ENCODE measurements around the gene ACOT6.
"Not testable (repeated sequence)": the region's sequence is repeated elsewhere in the genome, so short reads cannot be mapped to it uniquely, and the experiment has no call there.

Gene ACOT6

DNA sequence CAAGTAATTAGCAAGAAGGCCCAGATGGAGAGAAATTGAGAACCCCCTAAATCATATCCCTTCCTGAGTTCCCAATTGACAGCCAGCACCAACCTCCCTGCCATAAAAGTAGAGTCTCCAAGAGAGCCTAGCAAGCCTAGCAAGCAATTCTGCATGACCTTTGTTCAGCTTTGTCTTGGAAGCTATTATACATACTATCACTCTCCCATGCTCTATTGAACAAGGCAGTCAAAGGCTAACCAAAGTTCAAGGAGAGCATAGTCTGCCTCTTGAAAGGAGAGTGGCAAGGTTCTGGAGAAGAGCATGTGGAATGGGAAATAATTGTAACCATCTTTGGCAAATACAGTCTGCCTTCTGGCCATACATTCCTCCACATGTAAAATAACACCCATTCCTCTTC, 12.8 kb upstream of the ACOT6 start:
- no peak for DNase-seq (ENCODE audit: low read depth)

DNA sequence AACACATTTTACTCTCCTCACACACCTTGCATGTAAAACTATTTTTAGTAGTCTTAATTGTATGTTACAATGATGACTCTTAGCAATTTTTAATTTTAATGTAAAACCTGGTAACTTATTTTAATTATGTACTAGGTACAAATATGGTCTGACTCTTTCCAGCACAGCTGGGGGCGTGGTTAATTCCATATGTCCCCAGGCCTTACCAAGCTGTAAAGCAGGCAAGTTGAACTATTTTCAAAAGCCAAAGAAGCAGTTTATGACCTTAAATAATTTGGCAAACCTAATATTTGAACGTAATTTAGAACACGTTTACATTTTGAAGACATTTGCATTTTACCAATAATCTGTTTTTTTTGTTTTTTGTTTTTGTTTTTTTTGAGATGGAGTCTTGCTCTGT, 9.3 kb upstream of the ACOT6 start:
- no peak for DNase-seq (ENCODE audit: low read depth)

DNA sequence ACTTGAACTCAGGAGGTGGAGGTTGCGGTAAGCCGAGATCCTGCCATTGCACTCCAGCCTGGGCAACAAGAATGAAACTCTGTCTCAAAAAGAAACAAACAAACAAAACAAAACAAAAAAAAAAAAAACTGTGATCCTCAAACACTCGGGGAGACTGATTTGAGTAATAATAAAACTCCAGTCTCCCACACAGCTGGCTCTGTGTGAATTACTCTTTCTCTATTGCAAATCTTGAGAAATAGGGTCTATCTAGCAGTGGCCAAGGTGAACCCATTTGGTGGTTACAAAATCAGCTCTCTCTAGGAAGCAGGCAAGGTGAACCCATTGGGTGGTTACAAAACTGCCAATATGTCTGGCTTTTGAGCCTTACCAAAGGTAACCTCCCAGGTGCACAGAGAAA, 6.0 kb upstream of the ACOT6 start:
- no peak for DNase-seq (ENCODE audit: low read depth)

DNA sequence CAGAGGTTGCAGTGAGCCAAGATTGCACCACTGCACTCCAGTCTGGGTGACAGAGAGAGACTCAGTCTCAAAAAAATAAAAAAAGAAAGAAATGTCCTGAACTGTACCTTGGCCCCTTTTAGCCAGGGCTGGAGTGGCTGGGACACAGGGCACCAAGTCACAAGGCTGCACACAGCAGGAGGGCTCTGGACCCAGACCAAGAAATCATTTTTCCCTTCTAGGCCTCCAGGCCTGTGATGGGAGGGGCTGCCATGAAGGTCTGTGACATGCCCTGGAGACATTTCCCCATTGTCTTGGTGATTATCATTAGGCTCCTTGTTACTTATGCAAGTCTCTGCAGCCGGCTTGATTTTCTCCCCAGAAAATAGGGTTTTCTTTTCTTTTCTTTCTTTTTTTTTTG, 5.1 kb upstream of the ACOT6 start:
- DNase-seq (ENCODE audit: low read depth) = no peak

DNA sequence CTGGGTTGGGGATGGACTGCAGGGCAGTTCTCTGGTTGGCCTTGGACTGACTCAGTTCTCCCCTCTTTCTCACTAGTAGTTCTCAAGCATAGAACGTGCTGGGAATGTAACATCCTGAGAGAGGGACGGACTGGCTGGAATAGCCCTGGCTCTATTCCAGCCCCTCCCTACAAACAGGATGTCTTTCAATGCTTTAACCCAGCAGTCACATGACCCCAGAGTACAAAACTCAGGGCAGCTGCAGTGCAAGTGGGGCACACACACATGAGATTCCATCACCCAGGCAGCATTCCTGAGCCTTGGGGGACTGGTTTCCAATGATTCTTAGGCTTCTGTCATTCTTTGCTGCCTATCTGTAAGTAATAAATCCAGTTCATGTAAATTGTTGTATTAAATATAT, 1.6 kb upstream of the ACOT6 start:
- DNase-seq (ENCODE audit: low read depth) = no peak

DNA sequence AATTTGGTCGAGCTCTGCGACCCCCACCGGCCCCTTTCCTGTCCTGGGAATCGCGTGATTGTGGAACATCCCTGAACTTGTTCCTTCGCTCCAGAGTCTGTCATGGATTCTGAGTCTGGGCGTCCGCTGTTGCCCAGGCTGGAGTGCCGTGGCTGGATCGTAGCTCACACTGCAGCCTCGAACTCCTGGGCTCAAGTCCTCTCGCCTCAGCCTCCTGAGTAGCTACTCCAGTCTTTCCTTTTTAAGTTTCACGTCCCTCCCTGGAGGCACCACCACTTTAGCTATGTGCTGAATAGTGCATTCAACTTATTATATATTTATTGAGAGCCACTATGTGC, 698 bp downstream of the ACOT6 start:
- DNase-seq (ENCODE audit: low read depth) = no peak

DNA sequence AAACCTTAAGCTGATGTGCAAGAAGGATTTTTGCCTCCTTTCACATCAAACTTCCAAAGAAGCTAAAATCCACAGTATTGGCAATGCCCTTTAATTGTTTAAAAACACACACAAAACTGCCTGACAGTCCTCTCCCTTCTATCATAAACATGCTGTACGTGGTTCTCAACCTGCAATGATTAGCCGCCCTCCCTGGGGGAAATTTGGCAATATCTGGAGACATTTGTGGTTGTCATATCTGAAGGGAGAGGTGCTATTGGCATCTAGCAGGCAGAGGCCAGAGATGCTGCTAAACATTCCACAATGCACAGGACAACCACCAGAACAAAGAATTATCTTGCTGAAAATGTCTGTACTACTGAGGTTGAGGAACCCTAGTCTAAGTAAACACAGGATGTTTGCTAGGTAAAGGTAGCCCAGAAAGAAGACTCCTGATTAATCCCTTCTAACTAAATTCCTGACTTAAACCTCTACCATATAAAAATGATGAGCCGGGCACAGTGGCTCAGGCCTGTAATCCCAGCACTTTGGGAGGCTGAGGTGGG, 1.2 kb downstream of the ACOT6 start:
- DNase-seq (ENCODE audit: low read depth) = no peak

DNA sequence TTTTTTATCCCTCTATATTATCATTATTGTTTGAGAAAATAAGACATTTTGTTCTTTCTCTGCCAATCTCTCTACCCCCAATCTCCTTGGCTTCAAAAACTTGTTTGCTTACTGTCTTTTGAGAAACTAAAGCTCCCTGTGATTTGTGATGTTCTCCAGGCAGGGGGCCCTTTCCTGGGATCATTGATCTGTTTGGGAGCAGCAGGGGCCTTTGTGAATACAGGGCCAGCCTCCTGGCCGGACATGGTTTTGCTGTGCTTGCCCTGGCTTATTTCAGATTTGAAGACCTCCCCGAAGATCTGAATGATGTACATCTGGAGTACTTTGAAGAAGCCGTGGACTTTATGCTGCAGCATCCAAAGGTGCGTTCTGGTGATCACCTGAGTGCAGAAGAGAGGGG, 4.5 kb downstream of the ACOT6 start:
- no peak for DNase-seq (ENCODE audit: low read depth)

DNA sequence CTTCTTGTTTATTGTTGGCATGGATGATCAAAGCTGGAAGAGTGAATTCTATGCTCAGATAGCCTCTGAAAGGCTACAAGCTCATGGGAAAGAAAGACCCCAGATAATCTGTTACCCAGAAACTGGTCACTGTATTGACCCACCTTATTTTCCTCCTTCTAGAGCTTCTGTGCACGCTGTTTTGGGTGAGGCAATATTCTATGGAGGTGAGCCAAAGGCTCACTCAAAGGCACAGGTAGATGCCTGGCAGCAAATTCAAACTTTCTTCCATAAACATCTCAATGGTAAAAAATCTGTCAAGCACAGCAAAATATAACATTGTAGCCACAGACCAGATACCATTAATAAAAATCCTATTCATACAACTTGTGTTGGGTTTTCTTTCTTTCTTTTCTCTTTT, 7.2 kb downstream of the ACOT6 start:
- DNase-seq (ENCODE audit: low read depth) = no peak

DNA sequence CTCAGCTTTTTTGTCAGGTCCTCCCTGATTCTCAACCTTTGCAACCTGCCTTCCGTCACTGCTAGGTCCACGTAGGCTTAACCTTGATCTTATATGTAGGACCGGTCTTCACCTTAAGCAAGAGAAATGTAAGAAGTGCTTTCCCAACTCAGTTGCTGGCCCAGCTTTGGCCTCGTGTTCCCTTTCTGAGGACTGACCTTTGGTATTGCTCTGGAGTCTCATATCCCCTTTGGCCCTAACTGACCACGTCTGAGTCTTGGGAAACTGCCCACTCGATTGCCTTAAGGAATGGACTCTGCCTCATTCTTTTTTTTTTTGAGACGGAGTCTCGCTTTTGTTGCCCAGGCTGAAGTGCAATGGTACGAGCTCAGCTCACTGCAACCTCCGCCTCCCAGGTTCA, 8.0 kb downstream of the ACOT6 start:
- DNase-seq (ENCODE audit: low read depth) = no peak

DNA sequence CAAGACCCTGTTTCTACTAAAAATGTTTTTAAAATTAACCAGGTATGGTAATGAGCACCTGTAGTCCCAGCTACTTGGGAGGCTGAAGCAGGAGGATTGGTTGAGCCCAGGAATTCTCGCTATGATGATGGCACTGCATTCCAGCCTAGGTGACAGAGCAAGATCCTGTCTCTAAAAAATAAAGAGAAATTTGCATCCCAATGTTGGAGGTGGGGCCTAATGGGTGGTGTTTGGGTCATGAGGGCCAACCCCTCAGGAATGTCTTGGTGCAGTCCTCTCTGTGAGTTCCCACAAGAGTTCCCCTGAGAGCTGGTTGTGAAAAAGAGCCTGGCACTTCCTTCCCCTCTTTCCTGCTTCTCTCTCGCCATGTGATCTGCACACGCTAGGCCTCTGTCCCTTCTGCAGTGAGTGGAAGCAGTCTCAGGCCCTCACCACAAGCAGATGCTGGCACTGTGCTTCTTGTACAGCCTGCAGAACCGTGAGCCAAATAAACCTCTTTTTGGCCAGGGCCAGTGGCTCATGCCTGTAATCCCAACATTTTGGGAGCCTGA, 11.3 kb downstream of the ACOT6 start:
- no peak for DNase-seq (ENCODE audit: low read depth)

DNA sequence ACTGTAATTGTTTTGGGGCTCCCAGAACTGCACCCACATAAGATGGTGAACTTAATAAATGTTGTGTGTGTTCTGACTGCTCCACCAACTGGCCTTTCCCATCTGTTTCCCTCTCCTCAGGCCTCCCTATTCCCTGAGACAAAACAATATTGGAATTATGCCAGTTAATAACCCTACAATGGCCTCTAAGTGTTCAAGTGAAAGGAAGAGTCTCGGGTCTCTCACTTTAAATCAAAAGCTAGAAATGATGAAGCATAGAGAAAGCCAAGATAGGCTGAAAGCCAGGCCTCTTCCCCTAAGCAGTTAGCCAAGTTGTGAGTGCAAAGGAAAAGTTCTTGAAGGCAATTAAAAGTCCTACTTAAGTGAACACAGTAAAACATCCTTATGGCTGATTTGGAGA, 13.4 kb downstream of the ACOT6 start:
- no peak for DNase-seq (ENCODE audit: low read depth)

DNA sequence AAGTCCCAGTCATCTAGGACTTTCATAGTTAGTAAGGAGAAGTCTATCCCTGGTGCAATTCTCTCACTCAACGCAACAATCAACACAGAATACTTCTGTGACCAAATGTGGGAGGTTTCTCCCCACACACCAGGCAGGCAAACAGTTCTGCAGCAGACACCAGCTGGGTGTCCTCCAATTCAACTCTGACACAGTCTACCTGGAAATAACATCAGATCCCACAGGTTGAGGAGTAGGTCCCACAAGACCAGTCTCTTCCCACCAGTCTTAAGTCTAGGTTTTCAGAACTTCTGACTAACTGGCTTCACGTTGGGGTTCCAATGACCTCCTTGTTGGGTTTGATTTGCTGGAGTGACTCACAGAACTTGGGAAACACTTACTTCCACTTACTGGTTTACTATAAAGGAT, 14.8 kb downstream of the ACOT6 start:
- no peak for DNase-seq (ENCODE audit: low read depth)

DNA sequence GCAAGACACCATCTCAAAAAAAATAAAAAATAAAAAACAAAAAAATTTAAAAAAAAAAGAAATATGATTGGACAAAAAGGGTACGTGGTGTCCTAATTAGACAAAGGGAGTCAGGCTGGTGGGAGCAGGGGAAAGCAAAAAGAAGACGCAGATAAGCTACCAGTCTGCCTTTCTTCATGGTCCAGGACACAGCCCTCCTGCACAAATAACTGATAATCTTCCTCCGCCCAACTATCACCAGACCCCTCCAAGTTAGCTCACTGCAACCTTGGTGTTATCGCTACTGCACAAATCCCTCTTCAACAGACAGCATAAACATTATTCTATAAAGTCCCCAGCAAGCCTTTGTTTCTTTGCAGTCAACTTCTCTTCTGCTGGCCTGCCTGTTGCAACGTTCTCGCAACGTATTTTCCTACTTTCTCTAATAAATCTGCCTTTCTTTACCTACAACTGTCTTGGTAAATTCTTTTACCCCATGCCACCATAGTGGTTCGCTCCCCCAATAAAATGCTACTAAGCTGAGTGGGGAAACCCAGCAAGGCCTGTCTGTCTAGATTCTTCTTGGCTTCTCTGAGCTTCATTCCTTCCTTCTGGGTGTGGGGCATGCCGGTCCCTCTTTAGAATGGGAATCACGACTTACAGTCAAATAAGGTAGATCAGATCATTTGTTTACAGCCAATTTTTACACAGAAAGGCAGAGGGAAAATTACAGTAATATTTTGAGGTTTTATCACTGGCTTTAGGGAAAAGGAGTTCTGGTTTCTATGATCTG, 17.9 kb downstream of the ACOT6 start:
- no peak for DNase-seq (ENCODE audit: low read depth)

DNA sequence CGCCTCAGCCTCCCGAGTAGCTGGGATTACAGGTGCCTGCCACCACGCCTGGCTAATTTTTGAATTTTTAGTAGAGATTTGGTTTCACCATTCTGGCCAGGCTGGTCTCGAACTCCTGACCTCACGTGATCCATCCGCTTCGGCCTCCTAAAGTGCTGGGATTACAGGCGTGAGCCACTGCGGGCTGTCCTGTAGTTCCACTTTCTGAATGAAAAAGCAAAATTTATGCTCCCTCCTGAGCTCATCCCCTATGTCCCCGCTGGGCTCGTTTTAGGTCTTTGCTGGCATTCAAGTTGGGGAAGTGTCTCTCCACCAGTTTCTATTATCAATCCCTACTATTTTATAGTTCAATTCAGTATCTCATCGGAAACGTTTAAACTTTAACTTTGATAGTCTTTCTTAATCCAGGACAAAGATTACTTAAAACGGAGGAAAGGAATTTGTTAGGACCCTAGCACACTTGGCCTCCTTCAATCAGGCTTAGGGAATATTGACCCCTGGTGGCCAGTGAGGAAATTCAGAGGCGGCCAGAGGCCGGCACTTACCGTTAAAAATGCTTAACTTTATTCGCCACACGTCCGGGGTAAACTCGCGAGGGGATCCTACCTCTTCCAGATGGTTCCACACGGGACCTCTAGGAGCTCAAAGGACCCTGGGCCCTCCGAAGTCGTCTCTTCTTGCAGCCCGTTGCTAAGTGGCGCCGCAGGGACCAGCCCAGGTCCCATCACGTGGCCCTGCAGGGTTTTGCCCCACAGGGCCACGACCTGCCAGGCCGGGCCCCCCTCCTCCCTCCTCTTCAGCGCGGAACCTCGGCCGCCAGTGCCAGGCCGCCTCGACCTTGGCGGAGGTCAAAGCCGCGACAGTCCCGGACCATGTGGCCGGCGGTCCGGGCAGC, 21.0 kb downstream of the ACOT6 start:
- DNase-seq (ENCODE audit: low read depth) = no peak

DNA sequence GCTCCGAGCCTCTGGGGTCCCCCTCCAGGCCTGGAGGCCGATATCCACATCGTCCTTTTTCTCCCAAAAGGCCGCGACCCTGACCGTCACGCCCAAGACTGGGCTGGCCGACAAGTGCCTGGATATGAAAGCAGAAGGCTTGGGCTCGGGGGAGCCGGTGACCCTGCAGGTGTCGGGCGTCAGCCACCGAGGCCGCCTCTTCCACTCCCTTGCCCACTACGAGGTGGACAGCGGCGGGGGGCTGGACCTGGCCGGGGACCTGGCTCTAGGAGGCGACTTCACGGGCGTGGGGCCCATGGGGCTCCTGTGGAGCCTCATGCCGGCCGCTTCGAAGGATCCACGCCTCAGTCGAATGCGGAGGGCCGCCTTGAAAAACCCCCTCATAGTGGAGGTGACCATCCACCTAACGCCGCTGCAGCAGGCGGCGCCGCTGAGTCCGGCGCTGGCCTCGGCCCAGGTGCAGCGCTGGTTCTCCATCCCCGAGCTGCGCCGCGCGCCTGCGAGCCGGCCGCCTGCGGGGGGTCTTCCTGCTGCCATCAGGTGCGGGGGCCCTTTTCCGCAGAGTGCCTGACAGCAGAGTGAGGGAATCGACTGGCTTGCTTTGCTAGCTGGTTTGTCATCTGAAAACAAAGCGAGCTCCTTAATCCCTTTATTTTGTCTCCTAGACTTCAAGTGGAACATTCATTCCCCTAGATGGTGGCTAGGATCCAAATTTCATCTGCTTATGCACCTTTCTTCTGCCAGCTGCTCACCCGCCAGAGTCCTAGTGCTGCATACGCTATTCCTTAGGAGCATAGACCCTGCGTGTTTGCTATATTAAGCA, 21.9 kb downstream of the ACOT6 start:
- DNase-seq (ENCODE audit: low read depth) = no peak

DNA sequence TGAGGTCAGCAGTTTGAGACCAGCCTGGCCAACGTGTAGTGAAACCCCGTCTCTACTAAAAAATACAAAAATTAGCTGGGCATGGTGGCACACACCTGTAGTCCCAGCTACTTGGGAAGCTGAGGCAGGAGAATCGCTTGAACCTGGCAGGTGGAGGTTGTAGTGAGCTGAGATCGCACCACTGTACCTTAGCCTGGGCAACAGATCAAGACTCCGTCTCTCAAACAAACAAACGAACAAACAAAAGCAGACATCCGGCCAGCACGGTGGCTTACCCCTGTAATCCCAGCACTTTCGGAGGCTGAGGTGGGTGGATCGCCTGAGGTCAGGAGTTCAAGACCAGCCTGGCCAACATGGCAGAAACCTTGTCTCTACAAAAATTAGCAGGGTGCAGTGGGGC, 24.0 kb downstream of the ACOT6 start:
- DNase-seq (ENCODE audit: low read depth) = not testable (repeated sequence)

DNA sequence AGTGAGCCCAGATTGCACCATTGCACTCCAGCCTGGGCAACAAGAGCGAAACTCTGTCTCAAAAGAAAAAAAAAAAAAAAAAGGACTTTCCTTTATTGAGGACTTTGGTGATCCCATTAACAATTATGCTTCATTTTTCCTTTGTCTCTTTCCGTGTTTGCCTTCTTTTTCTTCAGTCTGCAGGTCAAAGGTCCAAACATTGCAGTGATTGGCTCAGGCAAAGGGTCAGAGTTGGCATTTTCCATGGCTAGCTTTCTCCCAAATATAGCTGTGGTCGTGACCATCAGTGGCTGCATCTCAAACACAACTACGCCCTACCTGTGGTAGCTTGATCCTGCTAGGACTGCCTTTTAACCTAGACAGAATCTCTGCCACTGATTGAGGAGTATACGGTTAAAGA, 25.5 kb downstream of the ACOT6 start:
- no peak for DNase-seq (ENCODE audit: low read depth)

DNA sequence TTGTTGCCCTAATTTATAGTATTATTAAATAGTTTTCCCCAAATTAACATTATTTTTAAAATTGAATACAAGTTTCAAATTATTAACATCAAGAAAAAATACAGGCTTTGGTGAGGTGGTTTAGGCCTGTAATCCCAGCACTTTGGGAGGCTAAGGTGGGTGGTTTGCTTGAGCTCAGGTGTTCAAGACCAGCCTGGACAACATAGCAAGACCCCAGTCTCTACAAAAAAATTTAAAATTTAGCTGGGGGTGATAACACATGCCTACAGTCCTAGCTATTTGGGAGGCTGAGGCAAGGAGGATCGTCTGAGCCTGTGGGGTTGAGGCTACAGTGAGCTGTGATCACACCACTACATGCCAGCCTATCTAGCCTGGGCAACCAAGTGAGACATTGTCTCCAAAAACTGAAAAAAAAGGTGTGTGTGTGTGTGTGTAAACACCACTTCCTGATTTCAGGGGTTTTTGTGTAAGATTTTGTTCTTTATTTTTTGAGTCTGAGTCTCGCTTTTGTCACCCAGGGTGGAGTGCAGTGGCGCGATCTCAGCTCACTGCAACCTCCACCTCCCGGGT, 28.6 kb downstream of the ACOT6 start:
- no peak for DNase-seq (ENCODE audit: low read depth)

DNA sequence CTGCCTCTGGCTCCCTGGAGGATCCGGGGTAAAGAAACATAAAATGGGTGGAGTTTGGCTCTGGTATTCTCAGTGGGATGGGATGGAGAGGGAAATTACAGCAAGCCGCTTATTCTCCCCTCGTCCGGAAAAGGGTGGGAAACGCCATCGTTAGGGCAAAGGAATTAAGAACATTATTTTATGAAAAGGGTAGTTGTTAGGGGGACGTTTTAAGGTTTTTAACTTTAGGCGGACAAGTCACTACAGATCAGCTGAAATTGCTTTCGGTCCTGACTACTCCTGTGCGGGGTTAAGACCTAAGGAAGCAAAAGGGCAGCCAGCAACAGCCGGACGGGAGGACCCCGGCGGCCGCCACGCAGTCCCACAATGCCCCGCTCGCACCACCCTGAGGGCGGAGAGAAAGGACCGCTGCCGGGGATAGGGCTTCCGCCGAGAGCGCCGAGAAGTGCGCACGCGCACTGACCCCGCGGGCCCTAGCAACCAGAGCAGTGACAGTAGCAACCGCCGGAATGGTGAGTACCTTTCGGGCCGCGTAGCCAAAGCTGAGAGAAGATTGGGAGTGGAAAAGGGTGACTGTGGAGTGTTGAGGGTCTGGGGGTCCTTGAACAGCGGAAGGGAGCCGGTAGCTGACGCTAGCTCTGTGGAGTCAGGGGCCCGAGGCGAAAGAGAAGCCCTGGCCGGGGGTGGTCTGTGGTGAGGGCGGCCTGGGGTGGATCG, 32.4 kb downstream of the ACOT6 start, which contains the start of gene DNAL1:
Gene DNAL1, plus strand, starts transcription at position 456 of the 717 bp plus-strand sequence. Its CDS starts 54 bp downstream, at position 510.
- peak; percentile 62 for DNase-seq (ENCODE audit: low read depth)

DNA sequence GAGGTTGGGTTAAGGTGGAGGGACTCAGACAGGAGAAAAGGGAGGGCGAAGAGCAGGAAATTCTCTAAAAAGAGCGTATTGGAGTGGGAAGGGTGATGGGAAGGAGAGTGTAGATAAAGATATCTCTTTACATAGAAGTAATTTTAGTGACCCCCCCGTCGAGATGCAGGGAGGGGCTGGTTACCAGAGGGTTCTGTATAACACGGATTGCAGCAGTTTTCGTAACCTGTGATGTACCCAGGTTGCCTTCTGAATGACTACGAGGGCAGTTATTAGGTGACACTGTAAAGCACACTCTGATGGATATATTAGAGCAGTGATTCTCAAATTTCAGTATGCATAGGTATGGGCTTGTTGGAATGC, 32.9 kb downstream of the ACOT6 start:
- no peak for DNase-seq (ENCODE audit: low read depth)
